Activated CD8-positive, alpha-beta T cell treated with anti-CD3 and anti-CD28 coated beads, Interleukin-2, amount 10 ng/mL, durations not matched to agents 7 days and 5 days (primary cell): Measurements from ENCODE around the gene VRK2. TPM values are rescaled to one million over a fixed set of nuclear protein-coding genes. Genes with fewer than 3 reads are reported as not detected.
"Not testable (repeated sequence)": the region's sequence is repeated elsewhere in the genome, so short reads cannot be mapped to it uniquely, and the experiment has no call there.

Source experiments
- ATAC-seq: fragments of 150-1000 bp; cut with Tn5 transposase; one replicate; pipeline ENCODE4 v1.10.0; 2021; ENCODE audit warnings: moderate library complexity
- CTCF ChIA-PET: fragments of 350-600 bp; sonication (Branson Sonifier 250); formaldehyde crosslinking; loops from one replicate; lab custom pipeline; 2021; ENCODE audit warnings: antibody characterized with exemption; lab: Charles Lee
- POLR2A ChIA-PET: fragments of 350-600 bp; sonication (Branson Sonifier 250); formaldehyde crosslinking; loops from one replicate; lab custom pipeline; 2021; ENCODE audit warnings: antibody characterized with exemption; lab: Charles Lee
- DNase-seq: peaks from one replicate; pipeline ENCODE4 v3.0.0-alpha.2; 2020
- H3K27ac Mint-ChIP-seq: one replicate; pipeline ENCODE4 v1.8.0; 2021; ENCODE audit warnings: mild to moderate bottlenecking, mixed read lengths
- H3K27me3 Mint-ChIP-seq: one replicate; pipeline ENCODE4 v1.8.0; 2021; ENCODE audit warnings: low read depth, mixed read lengths
- H3K36me3 Mint-ChIP-seq: one replicate; pipeline ENCODE4 v1.8.0; 2021; ENCODE audit warnings: low read depth, mixed read lengths
- H3K4me1 Mint-ChIP-seq: one replicate; pipeline ENCODE4 v1.8.0; 2021; ENCODE audit warnings: low read depth, mixed read lengths
- H3K4me3 Mint-ChIP-seq: one replicate; pipeline ENCODE4 v1.8.0; 2021; ENCODE audit warnings: mild to moderate bottlenecking, mixed read lengths
- H3K9me3 Mint-ChIP-seq: one replicate; pipeline ENCODE4 v1.8.0; 2022; ENCODE audit warnings: mixed read lengths; ENCODE audit not compliant: insufficient read depth
- total RNA-seq, 2 experiments: library from RNA; stranded (reverse); gene quantifications; one replicate each; pipeline ENCODE4 v1.2.3, GENCODE V29; 2021

The VRK2 gene
- total RNA-seq, 2 experiments from 2014 or later: 24.1 to 26.0 TPM

DNA sequence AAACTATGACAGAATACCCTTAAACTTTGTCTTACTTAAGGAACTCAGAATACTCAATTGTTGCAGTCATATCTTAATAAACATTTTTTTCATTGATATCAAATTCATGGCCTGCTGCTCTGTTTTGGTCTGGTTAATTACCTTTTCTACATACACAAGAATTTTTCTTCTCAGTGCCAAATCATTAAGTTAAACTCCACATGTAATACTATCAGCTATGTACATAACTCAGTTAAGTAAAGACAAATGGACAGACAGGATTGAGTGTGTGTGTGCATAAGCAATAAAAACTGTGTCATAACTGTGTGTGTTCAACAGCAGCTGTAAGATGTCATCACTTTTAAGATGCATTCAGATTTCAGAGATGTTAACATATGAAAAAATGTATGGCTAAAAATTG is 34.4 kb downstream of the VRK2 start:
- Mint-ChIP-seq H3K4me3 (no peak overlapping the region), H3K4me1 (no peaks in the 10 kb centered on the region), H3K27ac (no peak overlapping the region), H3K9me3 (peaks cover 3% of the 10 kb centered on the region), H3K27me3 (no peaks in the 10 kb centered on the region), H3K36me3 (peaks cover 6% of the 10 kb centered on the region)
- ChIA-PET POLR2A (no interaction called here), CTCF (no interaction called here)
- ATAC-seq (no peak), DNase-seq (no peak)

DNA sequence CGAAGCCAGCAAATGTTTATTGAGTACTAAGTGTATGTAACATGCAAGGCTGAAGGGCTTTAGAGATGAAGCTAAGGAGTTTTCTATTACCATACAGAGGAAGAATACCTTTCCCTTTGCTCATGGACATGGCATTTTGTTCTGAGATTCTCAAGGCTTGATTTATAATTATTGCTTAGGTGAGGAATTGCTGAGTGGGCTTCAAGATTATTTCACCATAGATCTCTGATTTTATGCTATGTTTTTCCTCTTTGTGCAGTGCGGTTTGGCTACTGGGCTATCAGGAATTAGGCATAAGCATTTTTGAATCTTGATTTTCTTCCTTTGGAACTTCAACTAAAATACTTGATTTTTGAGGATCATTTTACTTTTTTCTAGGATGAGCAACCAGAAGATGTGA is 42.5 kb downstream of the VRK2 start:
- Mint-ChIP-seq H3K27me3 (no peaks in the 10 kb centered on the region), H3K9me3 (no peaks in the 10 kb centered on the region), H3K27ac (no peak overlapping the region), H3K36me3 (peaks cover 49% of the 10 kb centered on the region), H3K4me3 (no peak overlapping the region), H3K4me1 (no peaks in the 10 kb centered on the region)
- ChIA-PET POLR2A (no interaction called here), CTCF (no interaction called here)
- ATAC-seq: no peak
- no peak for DNase-seq

DNA sequence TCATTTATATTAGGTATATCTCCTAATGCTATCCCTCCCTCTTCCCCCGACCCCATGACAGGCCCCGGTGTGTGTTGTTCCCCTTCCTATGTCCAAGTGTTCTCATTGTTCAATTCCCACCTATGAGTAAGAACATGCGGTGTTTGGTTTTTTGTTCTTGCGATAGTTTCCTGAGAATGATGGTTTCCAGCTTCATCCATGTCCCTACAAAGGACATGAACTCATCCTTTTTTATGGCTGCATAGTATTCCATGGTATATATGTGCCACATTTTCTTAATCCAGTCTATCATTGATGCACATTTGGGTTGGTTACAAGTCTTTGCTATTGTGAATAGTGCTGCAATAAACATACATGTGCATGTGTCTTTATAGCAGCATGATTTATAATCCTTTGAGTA is 46.2 kb downstream of the VRK2 start:
- H3K4me3 Mint-ChIP-seq, H3K27ac Mint-ChIP-seq, ATAC-seq, CTCF ChIA-PET, DNase-seq, H3K9me3 Mint-ChIP-seq, H3K27me3 Mint-ChIP-seq, POLR2A ChIA-PET, H3K4me1 Mint-ChIP-seq: not testable (repeated sequence)
- peaks cover 52% of the 10 kb centered on the region for H3K36me3 Mint-ChIP-seq

DNA sequence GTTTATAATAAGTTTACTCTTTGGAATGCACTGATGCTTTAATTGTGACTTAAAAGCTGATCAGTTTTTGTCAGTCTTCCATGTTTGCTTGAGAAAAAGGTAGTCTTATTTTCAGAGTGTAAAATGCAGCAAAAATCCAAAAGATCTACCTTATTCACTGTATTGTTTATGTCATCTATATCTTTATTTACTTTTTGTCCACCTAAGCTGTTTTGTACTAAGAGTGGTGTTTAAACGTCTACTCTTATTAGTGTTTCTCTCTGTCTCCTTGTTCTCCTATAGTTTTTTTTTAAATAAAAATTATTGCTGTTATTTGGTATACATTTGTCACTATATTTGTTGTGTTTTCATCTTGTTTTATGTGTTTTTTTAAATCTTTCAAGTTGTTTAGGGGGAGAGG is 50.4 kb downstream of the VRK2 start:
- no peak for ATAC-seq
- POLR2A ChIA-PET: no interaction called here
- peaks cover 9% of the 10 kb centered on the region for H3K9me3 Mint-ChIP-seq
- H3K27ac Mint-ChIP-seq: no peak overlapping the region
- DNase-seq: no peak
- no peaks in the 10 kb centered on the region for H3K27me3 Mint-ChIP-seq
- H3K36me3 Mint-ChIP-seq: peaks cover 21% of the 10 kb centered on the region
- no peak overlapping the region for H3K4me3 Mint-ChIP-seq
- H3K4me1 Mint-ChIP-seq: peaks cover 4% of the 10 kb centered on the region
- CTCF ChIA-PET: no interaction called here

DNA sequence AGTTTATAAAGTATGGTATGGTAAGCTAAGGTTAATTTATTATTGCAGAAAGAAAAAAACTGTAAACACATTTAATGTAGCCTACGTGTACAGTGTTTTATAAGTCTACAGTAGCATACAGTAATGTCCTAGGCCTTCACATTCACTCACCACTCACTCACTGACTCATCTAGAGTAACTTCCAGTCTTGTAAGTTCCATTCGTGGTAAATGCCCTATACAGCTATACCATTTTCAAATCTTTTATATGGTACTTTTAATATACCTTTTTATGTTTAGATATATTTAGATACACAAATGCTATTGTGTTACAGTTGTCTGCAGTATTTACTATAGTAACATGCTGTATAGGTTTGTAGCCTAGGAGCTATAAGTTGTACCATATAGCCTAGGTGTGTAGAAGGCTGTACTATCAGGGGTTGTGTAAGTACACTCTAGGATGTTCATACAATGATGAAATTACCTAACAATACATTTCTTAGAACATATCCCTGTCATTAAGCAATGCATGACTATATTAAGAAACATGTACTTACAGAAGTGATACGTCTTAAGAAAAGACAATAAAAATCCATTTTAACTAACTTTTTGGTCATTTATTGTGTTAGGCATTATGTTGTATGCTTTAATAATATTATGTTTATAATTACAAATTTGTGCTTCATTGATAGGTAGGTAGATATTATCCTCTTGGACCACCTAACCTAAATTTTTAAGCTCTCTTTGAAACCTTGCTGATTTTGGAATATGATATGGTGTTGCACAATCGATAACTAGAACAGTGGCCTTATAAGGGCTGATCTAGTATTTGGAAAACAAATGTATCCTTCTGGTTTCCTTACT is 51.9 kb downstream of the VRK2 start:
- H3K27me3 Mint-ChIP-seq: no peaks in the 10 kb centered on the region
- DNase-seq: no peak
- H3K27ac Mint-ChIP-seq: no peak overlapping the region
- POLR2A ChIA-PET: interaction anchor here (0.6 kb wide), 2 partner anchors 21 to 623 kb away, joined by 3 read pairs; no protein-coding TSS in a partner anchor
- peaks cover 9% of the 10 kb centered on the region for H3K9me3 Mint-ChIP-seq
- ATAC-seq: no peak
- H3K36me3 Mint-ChIP-seq: peaks cover 12% of the 10 kb centered on the region
- CTCF ChIA-PET: interaction anchor here (1.3 kb wide), 1 partner anchor 143 kb away, joined by 3 read pairs; the partner anchor contains the start of gene FANCL
- no peak overlapping the region for H3K4me3 Mint-ChIP-seq
- H3K4me1 Mint-ChIP-seq: peaks cover 4% of the 10 kb centered on the region

DNA sequence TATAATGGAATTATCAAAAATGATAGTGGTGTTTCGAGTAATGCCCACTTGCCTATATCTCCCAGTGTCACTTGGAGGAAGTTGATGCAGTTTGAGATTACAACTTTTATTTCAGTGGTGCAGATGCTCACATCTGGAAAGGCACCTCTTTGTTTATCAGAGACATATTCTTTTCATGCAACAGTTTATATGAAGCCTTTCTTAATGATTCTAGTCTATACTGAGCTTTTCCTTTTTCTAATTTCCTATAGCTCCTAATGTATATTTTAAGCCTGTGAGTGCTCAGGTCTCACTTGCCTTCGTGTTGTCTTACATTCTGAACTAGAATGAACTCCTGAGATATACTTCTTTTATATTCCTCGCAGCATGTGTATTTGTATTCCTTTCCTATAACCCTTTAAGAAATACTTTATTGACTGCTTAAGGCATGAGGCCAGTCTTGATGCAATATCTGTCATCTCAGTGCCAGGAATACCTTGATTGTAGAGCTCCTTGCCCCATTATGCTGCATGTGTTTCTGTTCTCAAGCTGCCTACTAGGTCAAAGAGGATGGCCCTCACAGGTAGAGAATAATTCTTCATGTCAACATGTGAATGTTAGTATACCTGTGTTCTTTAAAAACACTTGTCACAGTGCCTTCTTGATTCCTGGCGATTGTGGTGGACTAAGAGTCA is 52.6 kb downstream of the VRK2 start:
- ATAC-seq: no peak
- Mint-ChIP-seq H3K27ac (no peak overlapping the region), H3K9me3 (peaks cover 9% of the 10 kb centered on the region), H3K36me3 (peaks cover 9% of the 10 kb centered on the region), H3K27me3 (no peaks in the 10 kb centered on the region), H3K4me3 (no peak overlapping the region), H3K4me1 (peaks cover 4% of the 10 kb centered on the region)
- DNase-seq: no peak
- ChIA-PET POLR2A (no interaction called here), CTCF (interaction anchor here (1.3 kb wide), 1 partner anchor 142 kb away, joined by 3 read pairs; the partner anchor contains the start of gene FANCL)

DNA sequence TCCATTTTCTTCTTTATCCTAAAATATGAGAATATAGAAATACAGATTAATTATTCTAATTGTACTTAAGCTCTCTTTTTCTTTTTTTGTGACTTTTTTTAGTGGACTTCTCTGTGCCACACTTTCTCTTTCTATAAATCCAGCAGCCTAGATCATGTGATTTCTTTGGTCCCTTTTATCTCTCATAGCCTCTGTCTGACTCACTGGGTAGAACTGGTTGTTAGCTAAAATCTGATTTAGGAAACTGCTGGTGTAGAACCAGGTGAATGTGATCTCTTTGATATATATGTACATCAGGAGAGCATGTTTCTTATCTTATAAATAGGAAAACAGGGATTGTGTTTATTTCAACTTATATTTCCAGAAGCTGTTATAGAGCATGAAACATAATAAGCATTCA is 54.9 kb downstream of the VRK2 start:
- peak; percentile 36 for ATAC-seq
- no peaks in the 10 kb centered on the region for H3K36me3 Mint-ChIP-seq
- no peak for DNase-seq
- no peak overlapping the region for H3K27ac Mint-ChIP-seq
- peaks cover 4% of the 10 kb centered on the region for H3K4me1 Mint-ChIP-seq
- ChIA-PET POLR2A (no interaction called here), CTCF (no interaction called here)
- H3K9me3 Mint-ChIP-seq: no peaks in the 10 kb centered on the region
- H3K27me3 Mint-ChIP-seq: no peaks in the 10 kb centered on the region
- H3K4me3 Mint-ChIP-seq: no peak overlapping the region

DNA sequence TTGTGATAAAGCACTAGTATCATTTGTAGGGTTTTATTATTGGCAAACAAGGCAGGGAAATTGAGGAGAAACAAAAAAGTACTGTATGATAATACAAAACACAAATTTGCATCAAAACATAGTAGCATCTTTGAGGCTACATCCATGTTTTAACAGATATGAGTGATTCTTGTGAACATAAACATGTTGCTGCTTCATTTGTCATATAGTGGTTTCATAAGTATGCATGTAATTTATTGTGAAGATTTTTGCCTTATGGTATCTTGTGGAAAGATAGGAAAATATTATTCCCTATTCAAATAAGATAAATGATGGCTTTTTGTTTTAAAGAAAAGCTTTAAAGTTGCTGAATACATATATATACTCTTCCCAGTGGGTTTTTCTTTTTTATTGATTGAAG is 60.3 kb downstream of the VRK2 start:
- Mint-ChIP-seq H3K36me3 (peaks cover 2% of the 10 kb centered on the region), H3K9me3 (no peaks in the 10 kb centered on the region), H3K27me3 (no peaks in the 10 kb centered on the region), H3K4me3 (no peak overlapping the region), H3K27ac (no peak overlapping the region), H3K4me1 (no peaks in the 10 kb centered on the region)
- DNase-seq: no peak
- ATAC-seq: no peak
- POLR2A ChIA-PET: no interaction called here
- CTCF ChIA-PET: no interaction called here

DNA sequence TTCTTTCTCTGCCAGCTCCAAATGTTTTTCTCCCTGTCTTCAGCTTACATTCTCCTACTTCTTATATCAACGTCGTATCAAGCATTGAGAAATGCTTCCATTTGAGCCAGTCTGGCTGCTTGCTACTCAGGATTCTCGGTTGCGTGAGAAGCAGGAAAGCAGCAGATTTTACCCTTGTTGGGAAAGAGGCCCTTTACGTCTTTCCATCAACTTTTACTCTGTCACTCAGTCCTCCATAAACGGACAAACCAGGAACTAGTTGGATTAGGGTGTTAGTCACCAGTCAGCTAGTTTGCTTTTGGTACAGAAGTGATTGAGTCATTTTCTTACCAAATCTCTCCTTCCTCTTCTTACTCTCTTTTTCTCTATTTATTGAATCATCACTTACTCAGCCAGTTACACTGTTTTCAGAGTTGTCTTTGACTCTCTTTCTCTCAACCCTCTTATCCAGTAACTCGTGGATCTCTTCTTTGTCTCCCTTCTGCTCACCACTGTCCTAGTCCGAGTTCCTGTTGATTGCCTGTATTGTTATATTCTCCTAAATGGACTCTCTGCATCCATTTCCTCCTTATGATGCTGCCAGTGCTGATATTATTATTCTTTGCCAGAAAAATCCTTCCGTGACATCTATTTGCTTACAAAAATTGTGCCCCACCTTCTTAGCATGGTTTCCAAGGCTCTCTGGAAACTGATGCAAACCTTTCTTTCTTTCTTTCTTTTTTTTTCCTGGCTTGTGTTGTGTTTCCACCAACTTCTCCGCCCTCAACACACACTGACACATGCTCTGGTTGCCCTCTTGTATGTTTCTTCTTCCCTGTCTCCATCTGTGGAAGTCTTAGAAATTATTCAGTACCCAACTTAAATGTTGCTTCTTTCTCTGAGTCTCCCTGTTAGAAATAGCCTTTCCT is 61.5 kb downstream of the VRK2 start:
- Mint-ChIP-seq H3K36me3 (peaks cover 6% of the 10 kb centered on the region), H3K4me3 (no peak overlapping the region), H3K27me3 (no peaks in the 10 kb centered on the region), H3K4me1 (no peaks in the 10 kb centered on the region), H3K27ac (no peak overlapping the region), H3K9me3 (no peaks in the 10 kb centered on the region)
- CTCF ChIA-PET: no interaction called here
- ATAC-seq (no peak), DNase-seq (no peak)
- POLR2A ChIA-PET: no interaction called here

DNA sequence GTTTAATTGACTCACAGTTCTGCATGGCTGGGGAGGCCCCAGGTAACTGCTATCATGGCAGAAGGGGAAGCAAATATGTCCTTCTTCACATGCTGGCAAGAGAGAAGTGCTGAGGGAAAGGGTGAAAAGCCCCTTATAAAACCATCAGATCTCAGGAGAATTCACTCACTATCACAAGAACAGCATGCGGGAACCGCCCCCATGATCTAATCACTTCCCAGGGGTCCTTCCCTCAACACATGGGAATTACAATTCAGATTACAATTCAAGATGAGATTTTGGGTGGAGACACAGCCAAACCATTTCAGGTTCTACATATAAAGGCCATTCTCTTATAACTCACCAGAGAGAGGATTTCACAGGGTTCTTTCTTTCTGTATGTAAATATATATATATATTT is 62.9 kb downstream of the VRK2 start:
- no peak overlapping the region for H3K27ac Mint-ChIP-seq
- H3K9me3 Mint-ChIP-seq: no peaks in the 10 kb centered on the region
- H3K27me3 Mint-ChIP-seq: no peaks in the 10 kb centered on the region
- H3K4me1 Mint-ChIP-seq: no peaks in the 10 kb centered on the region
- DNase-seq: no peak
- ChIA-PET POLR2A (no interaction called here), CTCF (no interaction called here)
- H3K36me3 Mint-ChIP-seq: peaks cover 9% of the 10 kb centered on the region
- H3K4me3 Mint-ChIP-seq: no peak overlapping the region
- ATAC-seq: no peak

DNA sequence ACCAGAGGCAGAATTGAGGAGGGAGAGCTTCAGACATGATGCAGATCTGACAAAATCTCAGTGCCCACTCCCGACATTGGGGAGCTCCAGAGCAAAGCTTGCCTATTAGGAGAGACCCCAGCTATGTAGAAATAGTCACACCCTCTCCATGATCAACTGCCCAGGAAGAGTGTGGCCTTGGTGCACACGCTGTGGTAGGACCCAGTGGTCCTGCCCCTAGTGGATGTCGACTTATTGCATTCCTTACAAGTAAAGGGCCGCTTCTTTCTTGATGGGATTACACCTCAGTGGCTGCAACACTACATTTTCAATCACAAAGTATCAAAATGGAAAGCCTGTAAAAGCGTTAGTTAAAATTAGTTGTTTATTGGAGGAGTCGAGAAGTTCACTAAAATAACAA is 64.2 kb downstream of the VRK2 start:
- Mint-ChIP-seq H3K36me3 (peaks cover 12% of the 10 kb centered on the region), H3K27ac (no peak overlapping the region), H3K9me3 (no peaks in the 10 kb centered on the region), H3K4me3 (no peak overlapping the region), H3K27me3 (no peaks in the 10 kb centered on the region), H3K4me1 (no peaks in the 10 kb centered on the region)
- ChIA-PET CTCF (no interaction called here), POLR2A (no interaction called here)
- ATAC-seq: no peak
- no peak for DNase-seq
